Adrenal gland (tissue), 12 donors: ENCODE results near the gene RUNX3. TPM values are rescaled to one million over a fixed set of nuclear protein-coding genes. Genes with fewer than 3 reads are reported as not detected.

Experiments used
- DNase-seq, 7 donors: peaks; one replicate each; pipeline ENCODE4 v3.0.0-alpha.2; 2019 to 2020
- H3K27ac ChIP-seq, 5 donors: fragments of 200-600 bp; sonication (generic) in 4 of 5; 1 replicate in 3 of 5; 2 replicates in 2 of 5; pipeline versions ENCODE4 v1.5.1 to v1.8.0; 2016 to 2020; ENCODE audit warnings: mild to moderate bottlenecking in 1 of 5
- H3K27me3 ChIP-seq: fragments of 200-600 bp; 2 replicates; pipeline ENCODE4 v1.8.0; 2021
- H3K36me3 ChIP-seq, 2 donors: fragments of 200-600 bp; replicated peaks in 1 of 2; 1 replicate in 1 of 2; 2 replicates in 1 of 2; pipeline versions ENCODE4 v1.5.1 to v1.8.0; 2018 to 2022
- H3K4me1 ChIP-seq, 2 donors: fragments of 200-600 bp; replicated peaks in 1 of 2; 1 replicate in 1 of 2; 2 replicates in 1 of 2; pipeline versions ENCODE4 v1.5.1 to v1.8.0; 2018 to 2021
- H3K4me3 ChIP-seq, 4 donors: fragments of 200-600 bp; sonication (generic) in 3 of 4; one replicate each; pipeline ENCODE4 v1.5.1; 2016 to 2018
- H3K9me3 ChIP-seq, 3 donors: fragments of 200-600 bp; sonication (generic) in 1 of 3; replicated peaks in 1 of 3; 1 replicate in 2 of 3; 2 replicates in 1 of 3; pipeline versions ENCODE4 v1.5.1 to v1.8.0; 2016 to 2021
- CTCF ChIP-seq, 6 experiments: fragments of 450-650 bp in 4 of 6; fragments of 200-600 bp in 2 of 6; sonication (generic) in 1 of 6; IDR thresholded peaks; 1 replicate in 5 of 6; 2 replicates in 1 of 6; pipeline versions ENCODE4 v1.5.1 to v1.8.0; 2016 to 2021; ENCODE audit warnings: antibody characterized with exemption in 6 of 6, mild to moderate bottlenecking in 2 of 6, moderate library complexity in 1 of 6
- POLR2A ChIP-seq, 2 donors: fragments of 450-650 bp; IDR thresholded peaks; one replicate each; pipeline ENCODE4 v1.6.1; 2017; ENCODE audit warnings: antibody characterized with exemption in 2 of 2, mild to moderate bottlenecking in 2 of 2, moderate library complexity in 1 of 2
- WGBS, 4 donors: extraction: QIAGEN DNeasy Blood & Tissue Kit in 2 of 4; methylation state at CpG; one replicate each; pipeline versions ENCODE4 v1.1.5 to v1.1.7; 2013 to 2017; 5-methylcytosine and 5-hydroxymethylcytosine counted together
- intact Hi-C, 2 donors: fragments of 100-400 bp; cut with DNase I; formaldehyde crosslinking; loops; one replicate each; pipeline versions ENCODE4 v1.14.1 to v1.15.0; 2022 to 2023
- polyA plus RNA-seq, 3 donors: library from polyadenylated mRNA; stranded (reverse); fragments of 200-250 nt in 2 of 3; fragments of 350-450 nt in 1 of 3; fragmentation: Illumina TruSeq in 1 of 3; extraction: RNeasy Lipid Tissue Mini Kit (QIAGEN cat#74804) in 1 of 3; gene quantifications; one replicate each; pipeline ENCODE4 v1.2.3, GENCODE V29; 2013 to 2014
- total RNA-seq, 9 donors: library from RNA; depleted of rRNA in 4 of 9; stranded (reverse); fragments of >200 nt in 4 of 9; fragments of 120-200 nt in 1 of 9; fragmentation: NEBNext Ultra II Directional in 1 of 9; extraction: Animal tissue kit (Norgen Biotek cat#: 25700) in 1 of 9; gene quantifications; one replicate each; pipeline versions ENCODE4 v1.1.0 to v1.2.4, GENCODE V29; 2013 to 2023
- donor health status: healthy with polysubstance abuse.
- donor health status: Bipolar disorder and iron deficiency.
- donor health status: DM: yes; HTN: yes; CAD: no.
- donor health status: DM: no; HTN: no; CAD: no.
- donor health status: DM: no; HTN: no; CAD: no.
- donor health status: DM: yes; HTN: yes; CAD: no.

Gene RUNX3
- total and polyA plus RNA-seq, 12 donors, result 0.06 to 7.5 (median 2.7) TPM

GRCh38 chr1:24861821-24862727 is 68.0 kb downstream of the RUNX3 start:
- H3K36me3 ChIP-seq, result no peaks in the 10 kb centered on the region
- no peak overlapping the region for H3K27ac ChIP-seq
- H3K27me3 ChIP-seq, result no peaks in the 10 kb centered on the region
- intact Hi-C loops, result no loop called here
- WGBS, 4 donors, result 38 to 55% (median 45%) methylated on average over 21 to 28 of the region's 28 CpGs
- H3K4me1 ChIP-seq, result no peaks in the 10 kb centered on the region
- no peaks in the 10 kb centered on the region for H3K9me3 ChIP-seq
- H3K4me3 ChIP-seq, result no peak overlapping the region
- TF ChIP-seq CTCF (IDR thresholded peaks at IDR 0.05) (no peak), POLR2A (IDR thresholded peaks at IDR 0.05) (no peak)
- no peak for DNase-seq

- WGBS, 4 donors, result 79 to 88% (median 81%) methylated on average over 2 to 15 of the region's 15 CpGs
- DNase-seq, result no peak
- no peaks in the 10 kb centered on the region for H3K9me3 ChIP-seq
- H3K4me1 ChIP-seq, result no peaks in the 10 kb centered on the region
- H3K27me3 ChIP-seq, result no peaks in the 10 kb centered on the region
- H3K27ac ChIP-seq, result no peak overlapping the region
- TF ChIP-seq POLR2A (IDR thresholded peaks at IDR 0.05) (no peak), CTCF (IDR thresholded peaks at IDR 0.05) (no peak)
- H3K36me3 ChIP-seq, result no peaks in the 10 kb centered on the region
- no peak overlapping the region for H3K4me3 ChIP-seq
- intact Hi-C loops, result no loop called here
Measured at GRCh38 chr1:24860841-24861240, 69.2 kb downstream of the RUNX3 start.

GRCh38 chr1:24859063-24860010 is 70.7 kb downstream of the RUNX3 start:
- no peaks in the 10 kb centered on the region for H3K9me3 ChIP-seq
- WGBS, 4 donors, result 79 to 81% (median 81%) methylated on average over 10 of the region's 10 CpGs
- intact Hi-C loops, result no loop called here
- no peak for TF ChIP-seq POLR2A (IDR thresholded peaks at IDR 0.05)
- no peak for TF ChIP-seq CTCF (IDR thresholded peaks at IDR 0.05)
- no peaks in the 10 kb centered on the region for H3K36me3 ChIP-seq
- H3K27me3 ChIP-seq, result no peaks in the 10 kb centered on the region
- H3K4me3 ChIP-seq, result no peak overlapping the region
- no peaks in the 10 kb centered on the region for H3K4me1 ChIP-seq
- DNase-seq, result no peak
- no peak overlapping the region for H3K27ac ChIP-seq

GRCh38 chr1:24858277-24858676 is 71.8 kb downstream of the RUNX3 start:
- H3K4me1 ChIP-seq, result no peaks in the 10 kb centered on the region
- no peak overlapping the region for H3K4me3 ChIP-seq

More at GRCh38 chr1:24858277-24858676, 71.8 kb downstream of the RUNX3 start:
- Histone ChIP-seq H3K9me3 (no peaks in the 10 kb centered on the region), H3K27me3 (no peaks in the 10 kb centered on the region), H3K27ac (no peak overlapping the region), H3K36me3 (no peaks in the 10 kb centered on the region)
- intact Hi-C loops, result no loop called here
- TF ChIP-seq POLR2A (IDR thresholded peaks at IDR 0.05), result no peak
- no peak for TF ChIP-seq CTCF (IDR thresholded peaks at IDR 0.05)
- 73 to 90% (median 79%) methylated on average over 1 of the region's 1 CpG for WGBS, 4 donors
- no peak for DNase-seq
